ENCODE results near the gene VPS26A.

DNA sequence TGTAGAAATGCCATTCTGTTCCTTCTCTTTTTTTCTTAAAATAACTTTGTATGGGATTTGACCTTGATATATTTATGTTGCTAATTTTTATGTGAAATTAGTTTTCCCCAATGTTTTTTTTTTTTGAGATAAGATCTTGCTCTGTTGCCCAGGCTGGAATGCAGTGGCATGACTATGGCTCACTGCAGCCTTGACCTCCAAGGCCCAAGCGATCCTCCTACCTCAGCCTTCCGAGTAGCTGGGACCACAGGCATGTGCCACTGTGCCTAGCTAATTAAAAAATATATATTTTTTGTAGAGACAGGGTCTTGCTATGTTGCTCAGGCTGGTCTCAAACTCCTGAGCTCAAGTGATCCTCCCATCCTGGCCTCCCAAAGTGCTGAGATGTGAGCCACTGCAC lies 16.0 kb downstream of the VPS26A start:
- TF ChIP-seq, protein P1, sequence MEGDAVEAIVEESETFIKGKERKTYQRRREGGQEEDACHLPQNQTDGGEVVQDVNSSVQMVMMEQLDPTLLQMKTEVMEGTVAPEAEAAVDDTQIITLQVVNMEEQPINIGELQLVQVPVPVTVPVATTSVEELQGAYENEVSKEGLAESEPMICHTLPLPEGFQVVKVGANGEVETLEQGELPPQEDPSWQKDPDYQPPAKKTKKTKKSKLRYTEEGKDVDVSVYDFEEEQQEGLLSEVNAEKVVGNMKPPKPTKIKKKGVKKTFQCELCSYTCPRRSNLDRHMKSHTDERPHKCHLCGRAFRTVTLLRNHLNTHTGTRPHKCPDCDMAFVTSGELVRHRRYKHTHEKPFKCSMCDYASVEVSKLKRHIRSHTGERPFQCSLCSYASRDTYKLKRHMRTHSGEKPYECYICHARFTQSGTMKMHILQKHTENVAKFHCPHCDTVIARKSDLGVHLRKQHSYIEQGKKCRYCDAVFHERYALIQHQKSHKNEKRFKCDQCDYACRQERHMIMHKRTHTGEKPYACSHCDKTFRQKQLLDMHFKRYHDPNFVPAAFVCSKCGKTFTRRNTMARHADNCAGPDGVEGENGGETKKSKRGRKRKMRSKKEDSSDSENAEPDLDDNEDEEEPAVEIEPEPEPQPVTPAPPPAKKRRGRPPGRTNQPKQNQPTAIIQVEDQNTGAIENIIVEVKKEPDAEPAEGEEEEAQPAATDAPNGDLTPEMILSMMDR (conservative IDR thresholded peaks at IDR 0.05; ENCODE audit: low read depth, low read length): no peak
- no peak for TF ChIP-seq EZH2phosphoT487 (IDR thresholded peaks at IDR 0.05; ENCODE audit: borderline replicate concordance, low read length)

Measured in PC-3 (cell line).